ENCODE data around the gene NAALADL2.
"Not testable (repeated sequence)": the region's sequence is repeated elsewhere in the genome, so short reads cannot be mapped to it uniquely, and the experiment has no call there.

Gene NAALADL2

GRCh38 chr3:175571096-175571495 lies 712.0 kb downstream of the NAALADL2 start:
- Histone ChIP-seq H3K27ac (no peak overlapping the region), H3K4me3 (no peak overlapping the region)

GRCh38 chr3:175573226-175573625 lies 714.1 kb downstream of the NAALADL2 start:
- Histone ChIP-seq H3K4me3 (no peak overlapping the region), H3K27ac (no peak overlapping the region)

DNA sequence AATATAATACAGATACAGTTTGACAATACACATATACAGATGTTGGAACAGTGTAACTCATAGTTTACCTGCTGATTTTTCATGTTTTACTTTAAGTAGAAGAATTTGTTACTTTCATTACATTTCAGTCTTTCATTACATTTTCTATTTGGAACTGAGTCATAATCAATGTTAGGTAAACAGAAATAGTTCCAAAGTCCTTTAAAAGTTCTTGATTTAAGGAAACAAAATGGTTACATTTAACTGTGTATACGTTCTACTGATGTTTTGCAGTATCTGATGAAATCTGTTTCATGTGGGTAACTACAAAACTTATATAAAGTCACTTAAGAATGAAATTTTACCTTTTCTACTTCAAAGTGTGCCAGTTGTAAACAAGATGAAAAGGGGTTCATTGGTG lies 721.2 kb downstream of the NAALADL2 start:
- no peak overlapping the region for H3K27ac ChIP-seq
- no peak overlapping the region for H3K4me3 ChIP-seq

DNA sequence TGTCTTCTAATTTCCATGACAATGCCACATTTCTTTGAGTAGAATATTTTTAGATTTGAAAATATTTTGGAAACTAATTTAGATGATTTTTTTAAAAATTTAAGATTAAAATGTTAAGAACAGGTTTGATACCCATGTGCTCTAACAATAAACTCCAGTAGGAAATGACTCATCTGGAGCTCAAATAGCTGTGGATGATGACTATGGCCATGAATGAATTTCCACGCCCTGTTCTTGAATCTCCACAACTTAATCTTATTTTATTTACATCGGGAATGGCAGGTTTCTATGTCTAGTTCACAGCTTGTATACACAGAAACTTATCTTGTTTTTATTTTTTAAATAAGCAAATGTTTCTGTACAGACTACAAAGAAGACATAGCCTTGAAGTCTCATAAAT lies 726.8 kb downstream of the NAALADL2 start:
- H3K27ac ChIP-seq = no peak overlapping the region
- H3K4me3 ChIP-seq = no peak overlapping the region

DNA sequence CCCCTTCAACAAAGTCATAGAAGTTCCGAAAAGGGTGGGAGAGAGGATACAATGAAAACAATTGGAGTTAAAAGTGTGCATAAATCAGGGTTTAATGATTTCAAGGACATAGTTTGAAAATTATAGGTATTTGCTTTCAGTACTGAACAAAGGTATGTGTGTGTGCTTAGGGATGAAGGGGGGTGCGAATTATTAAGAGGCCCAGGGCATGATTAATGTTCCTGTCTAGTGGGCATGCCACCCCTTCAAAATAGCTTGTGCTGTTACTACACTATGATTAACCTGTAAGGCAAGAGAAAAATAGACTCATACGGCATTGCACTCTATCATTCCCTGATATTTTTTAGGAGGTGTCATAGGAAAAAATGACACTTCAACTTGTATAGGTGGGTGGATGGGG lies 731.6 kb downstream of the NAALADL2 start:
- Histone ChIP-seq H3K4me3 (no peak overlapping the region), H3K27ac (no peak overlapping the region)

DNA sequence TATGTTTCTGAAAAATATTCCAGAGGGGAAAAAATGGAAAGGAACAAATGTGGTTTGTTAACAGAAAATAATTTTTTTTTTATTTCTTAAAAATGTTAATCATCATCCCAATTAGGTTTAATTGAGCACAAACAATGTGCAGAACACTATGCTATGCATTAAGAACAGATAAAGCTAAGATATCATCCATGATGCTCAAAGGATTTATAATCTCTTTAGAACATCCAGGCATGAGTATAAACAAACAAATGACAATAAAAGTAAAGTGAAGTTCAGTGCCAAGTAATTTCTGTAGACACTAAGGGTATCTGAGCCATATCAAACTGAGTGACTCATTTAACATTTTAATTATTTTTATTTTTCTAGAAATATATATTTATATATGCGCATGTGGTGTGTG lies 732.2 kb downstream of the NAALADL2 start:
- Histone ChIP-seq H3K4me3 (no peak overlapping the region), H3K27ac (no peak overlapping the region)

- no peak overlapping the region for H3K4me3 ChIP-seq
Measured at GRCh38 chr3:175593331-175593730, 734.2 kb downstream of the NAALADL2 start.

GRCh38 chr3:175598740-175599139 lies 739.6 kb downstream of the NAALADL2 start:
- H3K27ac ChIP-seq = no peak overlapping the region
- H3K4me3 ChIP-seq = no peak overlapping the region

More at GRCh38 chr3:175593331-175593730, 734.2 kb downstream of the NAALADL2 start:
- no peak overlapping the region for H3K27ac ChIP-seq

DNA sequence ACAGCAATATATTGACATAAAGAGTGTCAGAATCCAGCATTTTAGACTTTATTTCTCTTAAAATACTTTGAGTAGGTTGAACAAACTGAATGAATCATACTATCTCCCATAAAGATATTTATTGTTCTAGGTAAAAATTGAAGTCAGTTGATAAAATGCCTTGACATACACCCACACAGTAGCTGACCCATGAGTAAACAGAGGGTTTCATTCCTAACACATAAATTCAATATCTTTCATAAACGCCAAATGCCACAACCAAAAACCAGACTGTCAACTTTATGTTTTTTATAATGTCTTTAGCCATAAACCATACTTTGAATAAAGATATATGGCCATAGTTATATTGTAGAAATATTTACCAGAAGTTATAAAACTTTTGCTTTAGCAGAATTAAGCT lies 742.4 kb downstream of the NAALADL2 start:
- Histone ChIP-seq H3K4me3 (no peak overlapping the region), H3K27ac (no peak overlapping the region)

DNA sequence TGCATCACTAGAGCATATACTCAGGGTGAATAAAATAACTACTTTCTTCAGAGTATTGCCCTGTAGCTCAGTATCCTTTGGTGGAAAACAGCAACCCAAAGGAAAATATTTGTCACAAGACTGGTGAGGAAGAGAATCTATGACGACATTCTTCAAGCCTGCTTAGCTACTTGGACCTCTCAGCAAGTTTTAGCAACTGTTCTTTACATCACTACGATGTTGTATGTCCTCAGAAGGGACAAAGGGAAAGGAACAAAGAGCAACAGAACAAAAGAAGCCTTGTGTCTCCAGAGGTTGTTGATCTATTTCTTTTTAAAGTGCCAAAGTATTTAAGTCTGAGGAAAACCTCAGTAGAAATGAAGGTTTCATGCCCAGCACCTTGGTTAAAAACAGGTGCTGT lies 746.7 kb downstream of the NAALADL2 start:
- Histone ChIP-seq H3K27ac (no peak overlapping the region), H3K4me3 (no peak overlapping the region)

DNA sequence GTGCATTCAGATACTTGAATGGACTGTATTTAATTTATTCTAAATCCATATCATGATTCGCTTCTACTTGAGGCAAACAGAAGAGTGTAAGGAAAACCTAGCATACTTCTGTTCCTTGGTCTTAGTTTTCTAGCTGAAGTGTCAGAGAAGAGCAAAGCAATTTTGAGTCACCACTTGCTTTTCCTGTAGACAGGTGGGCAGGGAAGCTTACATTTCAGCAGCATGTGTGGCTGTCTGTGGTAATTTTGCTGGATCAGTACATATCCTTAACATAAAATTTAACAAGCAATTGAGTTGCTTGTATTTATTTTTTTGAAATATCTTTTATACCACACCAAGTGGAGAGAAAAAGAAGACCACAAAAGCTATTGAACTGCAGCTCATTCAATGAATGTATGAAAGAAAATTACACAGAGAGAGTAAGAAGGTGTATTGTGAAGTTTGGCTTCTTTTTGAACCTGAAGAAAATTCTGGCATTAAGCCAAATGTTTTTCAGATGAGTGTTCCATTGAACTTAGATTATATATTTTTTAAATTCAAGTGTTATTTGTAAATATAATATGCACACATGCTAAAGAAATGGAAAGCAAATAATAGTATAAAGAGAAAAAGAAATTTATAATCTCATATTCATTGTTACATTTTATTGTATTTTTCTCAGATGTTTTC lies 747.6 kb downstream of the NAALADL2 start:
- no peak overlapping the region for H3K27ac ChIP-seq
- H3K4me3 ChIP-seq = no peak overlapping the region

DNA sequence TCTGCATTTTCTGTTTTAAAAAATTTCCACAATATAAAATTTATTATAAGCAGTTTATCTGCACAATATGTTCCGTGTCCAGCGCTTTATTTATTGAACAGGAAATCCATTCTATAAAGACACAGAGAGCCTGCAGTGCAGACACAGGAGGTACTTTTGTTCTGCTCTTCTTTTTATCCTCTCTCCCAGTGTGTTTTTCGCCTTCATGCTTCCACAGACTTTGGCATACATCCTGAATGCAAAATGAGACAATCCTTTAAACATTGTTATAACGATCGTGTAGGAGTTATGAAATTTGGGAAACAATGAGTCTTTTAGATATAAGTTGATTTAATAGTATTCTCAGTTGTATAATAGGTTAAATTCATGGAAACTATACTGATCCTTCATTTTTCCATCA lies 749.2 kb downstream of the NAALADL2 start:
- no peak overlapping the region for H3K4me3 ChIP-seq

GRCh38 chr3:175608911-175609310 lies 749.8 kb downstream of the NAALADL2 start:
- Histone ChIP-seq H3K4me3 (no peak overlapping the region), H3K27ac (no peak overlapping the region)

More for the DNA sequence above, 749.2 kb downstream of the NAALADL2 start:
- H3K27ac ChIP-seq = no peak overlapping the region

GRCh38 chr3:175612487-175613196 lies 753.5 kb downstream of the NAALADL2 start:
- no peak overlapping the region for H3K27ac ChIP-seq

GRCh38 chr3:175614107-175614506 lies 755.0 kb downstream of the NAALADL2 start:
- not testable (repeated sequence) for H3K4me3 ChIP-seq, H3K27ac ChIP-seq

More at GRCh38 chr3:175612487-175613196, 753.5 kb downstream of the NAALADL2 start:
- no peak overlapping the region for H3K4me3 ChIP-seq

GRCh38 chr3:175617247-175617646 lies 758.1 kb downstream of the NAALADL2 start:
- Histone ChIP-seq H3K27ac (no peak overlapping the region), H3K4me3 (no peak overlapping the region)

GRCh38 chr3:175619369-175619768 lies 760.2 kb downstream of the NAALADL2 start:
- H3K4me3 ChIP-seq = no peak overlapping the region
- no peak overlapping the region for H3K27ac ChIP-seq

- H3K4me3 ChIP-seq = no peak overlapping the region
Measured at GRCh38 chr3:175620093-175620492, 761.0 kb downstream of the NAALADL2 start.

GRCh38 chr3:175620532-175620931 lies 761.4 kb downstream of the NAALADL2 start:
- Histone ChIP-seq H3K4me3 (no peak overlapping the region), H3K27ac (no peak overlapping the region)

More at GRCh38 chr3:175620093-175620492, 761.0 kb downstream of the NAALADL2 start:
- H3K27ac ChIP-seq = no peak overlapping the region

GRCh38 chr3:175640958-175641357 lies 781.8 kb downstream of the NAALADL2 start:
- H3K27ac ChIP-seq = no peak overlapping the region
- no peak overlapping the region for H3K4me3 ChIP-seq

DNA sequence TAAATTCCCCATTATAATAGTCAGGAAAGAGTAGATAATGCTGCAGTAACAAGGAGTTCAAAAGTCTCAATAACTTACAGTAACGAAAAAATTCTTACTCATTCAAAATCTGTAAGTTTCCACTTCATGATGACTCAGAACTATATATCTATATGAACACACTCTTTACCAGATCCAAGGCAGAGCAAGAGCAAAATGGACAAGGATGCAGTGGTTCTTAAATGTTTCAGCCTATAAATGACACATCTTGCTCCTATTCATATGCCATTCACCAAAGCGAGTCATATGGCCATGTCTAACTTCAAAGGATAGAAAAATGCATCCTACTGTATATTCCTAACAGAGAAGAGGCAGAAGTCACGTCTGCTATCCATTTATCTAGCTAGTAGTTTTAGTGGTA lies 787.7 kb downstream of the NAALADL2 start:
- Histone ChIP-seq H3K27ac (no peak overlapping the region), H3K4me3 (no peak overlapping the region)

Data from skin epidermis (tissue), 12 donors.